SKM-1 (cell line): ENCODE measurements around the gene MKNK1.
A peak's percentile ranks its signal among the peaks of the same experiment; 100 is the strongest.
"Not testable (repeated sequence)": the region's sequence is repeated elsewhere in the genome, so short reads cannot be mapped to it uniquely, and the experiment has no call there.

Experiments
- DNase-seq: peaks from one replicate; lab custom pipeline; 2025; ENCODE audit not compliant: unreplicated experiment; lab: John Stamatoyannopoulos, UW

The MKNK1 gene

GRCh38 chr1:46603858-46604549 lies at the start of gene MKNK1:
MKNK1 (minus strand) TSS chr1:46604268; CDS start chr1:46583327, 20,941 bp downstream.
- peak; percentile 89 for DNase-seq

GRCh38 chr1:46653405-46653958 lies 49.4 kb upstream of the MKNK1 start:
- no peak for DNase-seq

DNA sequence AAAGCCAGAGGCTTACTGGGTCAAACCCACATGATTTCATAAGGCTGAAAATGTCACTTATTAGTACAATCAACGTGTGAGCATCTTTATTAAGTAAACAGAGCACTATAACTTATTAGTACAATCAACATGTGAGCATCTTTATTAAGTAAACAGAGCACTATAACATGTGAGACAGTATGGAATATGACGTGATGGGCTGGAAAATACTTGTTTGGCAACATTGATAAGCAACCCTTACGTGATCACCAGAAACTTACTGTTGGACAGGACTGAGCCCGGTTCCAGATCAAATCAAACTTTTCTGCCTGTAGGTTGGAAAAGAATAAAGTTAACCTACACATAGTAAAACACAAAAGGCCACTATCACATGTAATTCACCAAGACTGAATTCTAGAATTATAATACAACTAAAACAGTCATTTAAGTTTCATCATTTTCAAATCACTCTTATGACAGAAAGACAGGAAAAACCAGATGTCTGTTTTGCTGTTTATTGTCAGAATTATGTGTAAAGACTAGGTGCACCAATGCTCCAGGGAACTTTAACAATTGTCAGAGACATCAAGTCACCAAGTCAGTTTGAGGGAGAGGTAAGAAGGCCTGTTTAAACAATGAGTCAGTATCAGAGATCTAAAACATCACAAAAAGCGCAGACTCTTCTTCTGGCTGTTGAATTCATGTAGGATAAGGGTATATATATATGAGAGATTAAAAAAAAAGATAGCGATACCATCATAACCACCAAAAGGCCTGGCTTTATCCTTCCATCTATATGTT lies 48.4 kb upstream of the MKNK1 start:
- no peak for DNase-seq

GRCh38 chr1:46651152-46651551 lies 47.1 kb upstream of the MKNK1 start:
- not testable (repeated sequence) for DNase-seq

- no peak for DNase-seq
These were observed 46.4 kb upstream of the MKNK1 start for GRCh38 chr1:46650491-46650890.

GRCh38 chr1:46649764-46650163 lies 45.7 kb upstream of the MKNK1 start:
- no peak for DNase-seq

DNA sequence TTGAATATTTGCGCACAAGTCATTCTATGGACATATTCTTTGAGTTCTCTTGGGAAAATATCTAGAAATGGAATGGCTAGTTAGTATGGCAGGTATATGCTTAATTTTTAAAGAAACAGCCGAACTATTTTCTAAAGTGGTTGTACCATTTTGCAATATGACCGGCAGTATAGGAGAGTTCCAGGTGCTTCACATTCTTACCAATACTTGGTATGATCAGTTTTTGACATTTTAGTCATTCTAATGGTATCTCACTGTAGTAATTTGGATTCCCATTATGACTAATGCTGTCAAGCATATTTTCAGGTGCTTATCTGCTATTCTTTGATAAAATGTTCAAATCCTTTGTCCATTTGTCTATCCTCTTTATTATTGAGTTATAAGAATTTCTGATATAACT lies 43.5 kb upstream of the MKNK1 start:
- no peak for DNase-seq

DNA sequence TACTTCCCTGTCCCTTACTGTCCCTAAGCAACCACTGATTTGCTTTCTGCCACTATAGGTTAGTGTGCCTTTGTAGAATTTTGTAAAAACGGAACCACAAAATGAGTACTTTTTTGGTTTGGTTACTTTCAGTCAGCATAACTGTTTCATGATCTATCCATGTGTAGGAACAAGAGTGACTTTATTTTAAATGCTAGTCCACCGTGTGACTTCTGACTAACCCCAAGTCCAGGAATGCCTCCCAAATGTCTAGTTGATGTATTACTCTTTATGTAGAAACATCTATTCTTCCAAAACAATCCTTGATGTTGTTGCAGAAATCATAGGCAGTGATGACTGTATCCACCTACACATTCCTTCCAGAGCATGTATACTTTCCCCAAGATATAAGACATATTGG lies 42.8 kb upstream of the MKNK1 start:
- no peak for DNase-seq

DNA sequence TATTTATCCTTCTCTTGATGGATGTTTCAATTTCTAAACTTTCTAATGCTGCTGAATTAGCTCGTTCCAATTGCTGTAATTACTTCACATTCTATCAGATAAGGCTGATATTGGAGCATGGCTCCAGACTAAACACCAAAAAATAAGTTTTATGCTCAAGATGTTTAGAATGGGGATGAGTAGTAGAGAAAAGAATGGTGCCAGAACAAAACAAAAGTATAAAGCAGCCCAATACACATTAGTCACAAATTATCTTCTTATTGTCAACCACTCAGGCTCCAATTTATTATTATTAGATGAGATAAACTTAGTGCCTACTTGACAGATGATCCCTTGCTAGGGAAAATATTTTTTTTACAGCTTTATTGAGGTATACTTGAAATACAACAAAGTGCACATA lies 42.3 kb upstream of the MKNK1 start:
- no peak for DNase-seq

DNA sequence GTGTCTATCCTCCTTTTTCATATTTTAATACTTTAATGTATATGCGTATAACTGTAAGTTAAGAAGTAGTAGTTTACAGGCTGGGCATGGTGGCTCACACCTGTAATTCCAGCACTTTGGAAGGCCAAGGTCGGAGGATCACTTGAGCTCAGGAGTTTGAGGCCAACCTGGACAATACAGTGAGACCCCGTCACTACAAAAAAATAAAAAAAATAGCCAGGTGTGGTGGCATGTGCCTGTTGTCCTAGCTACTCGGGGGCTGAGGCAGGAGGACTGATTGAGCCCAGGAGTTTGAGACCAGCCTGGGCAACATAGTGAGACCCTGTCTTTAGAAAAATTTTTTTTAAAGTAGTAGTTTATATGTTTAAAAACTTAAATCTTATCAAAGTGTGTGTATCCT lies 41.7 kb upstream of the MKNK1 start:
- DNase-seq, result no peak

DNA sequence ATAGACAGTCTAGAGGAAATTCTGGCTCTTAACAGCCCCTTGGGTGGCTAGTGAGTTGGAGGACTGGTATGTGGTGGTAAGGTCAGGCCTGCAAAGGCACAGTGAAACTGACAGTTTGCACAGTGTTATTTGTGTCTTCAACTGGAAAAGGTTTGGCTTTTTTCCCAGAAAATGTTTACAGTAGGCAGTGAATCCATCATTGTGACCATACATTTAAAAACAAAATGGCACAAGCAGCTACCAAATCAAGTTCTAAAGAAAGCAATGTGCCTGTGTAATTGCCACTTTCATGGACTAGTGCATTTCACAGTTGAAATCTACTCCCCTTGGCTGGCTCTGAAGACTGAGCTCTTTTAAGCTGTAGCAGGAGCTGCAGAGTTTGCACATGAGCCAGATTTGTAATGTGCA lies 39.3 kb upstream of the MKNK1 start:
- DNase-seq, result no peak

DNA sequence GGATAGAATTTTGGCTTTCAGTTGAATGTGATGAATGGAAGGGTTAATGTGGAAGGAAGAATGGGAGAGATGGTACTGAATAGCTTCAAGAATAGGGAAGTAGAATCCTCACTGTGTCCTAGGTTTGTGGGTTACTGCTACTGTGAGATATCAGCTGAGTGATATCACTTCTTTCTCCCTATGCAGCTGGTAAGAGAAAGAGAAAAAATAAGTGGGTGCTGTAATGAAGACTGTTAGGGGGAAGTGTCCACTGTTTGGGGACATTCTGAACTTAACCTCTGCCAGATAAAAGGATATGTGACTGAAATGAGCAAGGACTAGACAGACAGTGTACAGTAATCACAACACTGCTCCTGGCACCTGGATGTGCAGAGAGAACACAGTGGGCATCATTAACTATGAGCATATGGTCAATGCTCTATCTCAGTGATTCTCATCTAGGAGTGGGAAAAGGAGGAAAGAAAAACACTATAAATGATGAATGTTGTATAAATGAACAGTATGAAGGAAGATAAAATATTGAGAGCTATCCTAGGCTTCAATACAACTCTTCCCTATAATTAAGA lies 38.1 kb upstream of the MKNK1 start:
- no peak for DNase-seq

DNA sequence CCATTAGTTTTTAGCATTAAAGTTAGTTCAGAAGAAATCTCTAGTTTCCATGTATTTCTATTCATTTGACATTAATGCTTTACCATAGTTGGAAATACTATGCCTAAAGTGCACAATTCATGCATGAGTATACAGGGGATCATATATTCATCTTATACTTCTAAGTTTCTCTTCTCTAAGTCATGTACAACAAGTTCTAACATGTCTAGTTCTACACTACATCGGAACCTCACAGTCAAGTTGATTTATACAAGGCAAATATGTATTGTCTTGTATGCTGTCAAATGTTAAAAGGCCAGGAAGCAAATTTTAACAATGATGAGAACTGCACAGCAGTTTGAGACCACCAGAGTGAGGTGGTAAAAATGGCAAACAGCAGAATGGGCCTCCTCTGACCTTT lies 35.5 kb upstream of the MKNK1 start:
- DNase-seq, result no peak

DNA sequence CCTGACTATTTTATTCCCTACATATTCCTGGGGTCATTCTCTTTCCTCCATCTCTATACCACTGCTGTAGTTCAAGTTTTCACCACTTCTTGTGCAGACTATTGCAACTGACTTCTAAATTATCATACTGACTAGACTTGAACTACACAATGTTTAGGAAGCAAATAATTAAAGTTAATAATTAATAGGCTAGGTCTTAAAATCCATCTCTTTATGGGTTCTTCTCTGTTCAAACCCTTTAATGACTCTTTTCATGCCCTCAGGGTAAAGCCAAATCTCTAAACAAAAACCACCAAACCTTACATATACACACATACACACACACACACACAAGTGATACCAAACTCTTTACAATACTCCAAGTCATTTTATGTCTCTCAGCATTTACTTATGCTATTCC lies 34.9 kb upstream of the MKNK1 start:
- no peak for DNase-seq

DNA sequence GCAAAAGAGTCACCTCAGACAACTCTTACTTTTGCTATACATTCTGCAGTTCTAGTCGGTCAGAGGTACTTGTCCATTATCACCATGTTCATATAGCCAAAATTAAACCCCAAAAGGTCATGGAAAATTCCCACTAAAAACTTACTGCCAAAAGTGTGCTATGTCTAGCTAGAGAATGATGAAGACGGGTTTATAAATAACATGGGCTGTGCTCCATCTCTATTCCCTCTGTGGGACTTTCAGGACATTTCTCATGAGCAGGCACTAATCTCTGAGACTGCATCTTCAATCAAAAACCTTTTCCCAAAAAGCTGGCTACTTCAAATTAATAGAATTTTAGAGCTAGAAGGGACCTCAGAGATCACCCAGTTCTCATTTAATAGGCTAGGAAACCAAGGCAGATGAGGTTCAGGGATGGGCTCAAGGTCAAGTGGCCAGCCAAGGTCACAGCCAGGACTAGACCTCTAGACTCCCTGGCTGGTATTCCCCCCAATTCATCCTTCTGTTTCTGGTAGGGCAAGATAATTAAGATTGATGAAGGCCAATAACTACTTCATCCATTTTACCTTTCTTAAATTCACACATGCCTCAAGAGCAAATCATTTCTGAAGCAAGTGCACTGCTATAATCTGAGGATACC lies 33.5 kb upstream of the MKNK1 start:
- no peak for DNase-seq

GRCh38 chr1:46635205-46635604 lies 31.1 kb upstream of the MKNK1 start:
- no peak for DNase-seq

GRCh38 chr1:46630719-46631118 lies 26.7 kb upstream of the MKNK1 start:
- DNase-seq, result no peak

- no peak for DNase-seq
These were observed 19.9 kb upstream of the MKNK1 start for GRCh38 chr1:46623743-46624644.

DNA sequence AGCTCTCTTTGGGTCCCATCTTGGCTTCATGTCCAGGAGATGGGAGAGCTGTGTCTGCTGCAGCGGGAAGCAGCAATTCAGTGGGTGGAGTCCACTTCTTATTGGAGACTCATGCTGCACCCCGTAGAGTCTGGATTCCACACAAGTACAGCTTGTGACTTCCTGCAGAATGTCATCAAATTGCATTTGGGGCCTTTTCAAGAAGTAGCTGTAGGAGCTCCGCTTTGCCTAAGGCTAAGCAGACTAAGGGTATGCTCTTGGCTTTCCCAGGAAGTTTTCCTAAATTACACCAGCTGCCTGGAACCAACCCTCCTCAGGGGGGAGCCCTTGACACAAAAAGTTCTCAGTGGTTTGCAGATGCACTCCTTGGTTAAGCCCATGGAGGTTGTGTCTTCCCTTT lies 18.3 kb upstream of the MKNK1 start:
- no peak for DNase-seq

DNA sequence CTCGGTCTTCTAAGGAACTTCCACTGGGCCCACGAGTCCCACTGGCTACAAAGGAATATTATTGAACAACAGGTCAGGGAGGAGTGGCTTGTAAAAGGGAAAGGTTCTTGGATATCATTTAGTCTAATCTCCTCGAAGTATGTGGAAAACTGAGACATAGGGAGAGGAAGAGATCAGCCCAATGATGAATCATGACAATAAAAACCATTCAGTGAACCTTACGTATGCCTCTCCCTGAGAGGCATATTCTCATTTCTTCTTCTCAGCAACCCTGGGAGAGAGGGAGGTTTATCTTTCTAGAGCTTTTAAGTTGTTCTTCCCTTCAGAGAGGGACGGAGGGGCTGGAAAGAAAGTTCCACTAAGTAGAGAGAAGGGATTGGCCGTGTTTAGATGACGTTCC lies 17.9 kb upstream of the MKNK1 start:
- DNase-seq, result no peak
